ENCODE data around the gene RELN.

GRCh38 chr7:103668279-103668941, 321.0 kb downstream of the RELN start:
- TF ChIP-seq CTCF (IDR thresholded peaks at IDR 0.05; ENCODE audit: poor library complexity), result no peak
- TF ChIP-seq EZH2 (IDR thresholded peaks at IDR 0.05; ENCODE audit: borderline replicate concordance), result no peak

All from hepatocyte (in vitro differentiated cells).